NCI-H1436 (cell line): ENCODE data around the gene TCF12.
"Not testable (repeated sequence)": the region's sequence is repeated elsewhere in the genome, so short reads cannot be mapped to it uniquely, and the experiment has no call there.

Experiments used
- DNase-seq: peaks from one replicate; lab custom pipeline; 2025; lab: John Stamatoyannopoulos, UW

The TCF12 gene

DNA sequence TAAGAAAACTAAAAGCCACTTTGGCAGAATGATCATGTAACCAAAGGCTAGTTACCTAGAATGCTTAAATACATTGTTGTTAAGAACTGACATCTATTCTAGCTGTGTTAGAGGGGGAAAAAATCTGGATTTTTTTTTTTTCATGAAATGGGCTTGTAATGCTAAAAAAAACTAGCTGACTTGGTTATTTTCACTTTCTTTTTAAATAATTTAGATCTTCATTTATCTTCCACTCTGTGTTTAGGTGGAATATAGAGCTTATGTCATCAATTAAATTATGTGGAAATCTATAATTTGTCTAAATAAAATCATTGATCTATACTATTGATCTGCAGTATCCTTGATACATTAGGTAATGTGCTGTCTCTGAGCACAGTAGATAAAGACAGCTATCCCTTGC lies 217.4 kb downstream of the TCF12 start:
- no peak for DNase-seq

DNA sequence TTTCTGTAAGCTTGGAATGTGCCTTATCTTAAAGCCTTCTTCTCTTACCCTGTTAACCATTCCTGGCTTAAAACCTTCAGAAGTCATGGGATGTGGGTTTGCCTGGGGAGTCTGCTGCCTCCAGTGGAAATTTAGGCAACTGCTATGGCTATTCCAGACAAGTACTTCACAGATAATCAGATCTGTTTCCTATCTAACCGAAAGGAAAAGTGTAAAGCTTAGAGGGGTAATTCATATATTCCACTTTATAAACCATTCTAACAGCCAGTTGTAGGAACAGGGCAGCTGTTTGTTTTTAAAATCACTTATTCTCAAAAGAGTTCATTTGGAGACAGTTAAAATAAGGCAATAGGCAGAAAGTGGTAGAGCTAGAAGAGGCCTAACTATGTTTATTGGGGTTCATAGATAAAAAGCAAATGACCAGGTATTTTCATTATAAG lies 219.9 kb downstream of the TCF12 start:
- DNase-seq = peak; percentile 42

DNA sequence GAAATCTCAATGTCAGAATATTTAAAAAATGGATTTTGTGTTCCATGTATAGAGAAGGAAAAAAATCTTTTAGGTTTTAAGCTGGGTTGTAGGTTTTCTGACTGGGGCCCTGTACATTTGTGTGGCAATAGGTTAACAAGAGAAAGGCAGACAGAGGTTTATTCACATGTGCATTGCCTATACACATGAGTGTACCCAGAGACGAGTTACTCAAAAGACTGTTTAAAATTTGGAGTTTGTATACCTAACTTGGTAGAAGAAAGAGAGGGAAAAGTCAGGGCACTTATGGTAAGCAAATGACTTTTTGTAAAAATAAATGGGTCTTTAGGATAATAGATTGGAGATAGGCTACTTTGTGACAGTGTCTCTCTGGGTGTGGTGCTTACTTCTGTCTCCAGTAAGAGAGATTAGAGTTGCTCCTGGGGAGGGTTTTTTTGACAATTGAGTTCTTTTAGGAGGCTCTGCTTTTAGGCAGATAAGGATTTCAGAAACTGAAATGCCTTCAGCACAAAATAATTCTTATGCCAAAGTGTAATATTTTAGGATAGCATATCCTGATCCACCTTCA lies 225.2 kb downstream of the TCF12 start:
- DNase-seq = no peak

DNA sequence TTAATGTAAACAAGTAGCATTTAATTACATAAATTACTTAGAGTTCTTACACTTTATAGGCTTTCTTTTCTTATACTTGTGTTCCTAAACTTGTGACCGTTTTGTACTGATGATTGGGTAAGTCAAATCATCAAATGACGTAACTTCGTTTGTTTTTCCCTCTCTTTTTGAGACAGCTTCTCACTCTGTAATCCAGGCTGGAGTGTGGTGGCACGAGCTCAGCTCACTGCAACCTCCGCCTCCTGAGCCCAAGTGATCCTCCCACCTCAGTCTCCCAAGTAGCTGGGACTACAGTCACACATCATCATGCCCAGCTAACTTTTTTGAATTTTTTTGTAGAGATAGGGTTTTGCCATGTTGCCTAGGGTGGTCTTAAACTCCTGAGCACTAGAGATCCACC lies 226.0 kb downstream of the TCF12 start:
- DNase-seq = no peak

DNA sequence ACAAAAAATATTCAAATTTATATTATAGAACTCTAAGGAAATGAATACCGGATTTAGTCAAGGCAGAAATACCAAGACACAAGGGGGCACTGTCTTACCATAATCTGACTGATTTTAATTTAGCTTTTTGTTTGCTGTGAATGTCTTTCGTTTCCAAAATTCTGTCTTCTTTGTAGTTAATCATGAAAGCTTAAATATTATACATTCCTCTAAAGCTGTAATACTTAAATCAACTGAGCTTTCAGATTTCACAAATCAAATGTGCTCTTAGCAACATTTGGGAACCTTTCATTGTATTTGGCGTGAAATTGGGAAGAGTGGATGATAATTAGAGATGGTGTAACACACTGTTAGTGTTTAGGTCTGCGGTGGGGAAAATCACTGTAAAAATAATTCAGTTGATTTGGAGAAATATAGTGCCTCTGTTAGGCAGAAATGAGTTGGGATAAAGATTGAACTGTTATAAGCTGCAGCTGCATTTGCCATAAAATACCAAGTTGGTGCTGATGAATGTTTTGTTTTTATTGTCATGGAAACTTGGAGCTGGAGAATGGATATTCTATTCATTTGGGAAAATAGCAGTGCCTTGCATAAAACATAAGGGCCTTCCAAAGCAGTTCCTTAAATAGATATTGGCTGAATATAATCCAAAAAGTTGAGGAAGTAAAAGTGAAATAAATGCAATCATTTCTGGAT lies 228.2 kb downstream of the TCF12 start:
- peak; percentile 61 for DNase-seq

DNA sequence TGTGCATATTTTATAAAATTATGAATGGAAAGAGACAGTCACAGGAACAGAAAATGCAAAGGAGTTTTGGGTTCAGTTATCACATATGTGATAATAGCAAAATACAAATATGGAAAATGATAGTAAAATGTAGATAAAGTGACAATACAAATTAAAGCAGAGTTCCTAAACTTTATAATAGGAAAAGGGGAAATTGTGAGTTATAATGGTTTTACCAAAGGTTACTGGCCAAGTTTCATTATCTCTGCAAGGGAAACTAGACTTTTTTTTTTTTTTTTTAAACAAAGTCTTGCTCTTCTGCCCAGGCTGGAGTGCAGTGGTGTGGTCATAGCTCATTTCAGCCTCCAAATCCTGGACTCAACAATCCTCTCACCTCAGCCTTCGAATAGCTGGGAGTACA lies 229.2 kb downstream of the TCF12 start:
- DNase-seq = no peak

DNA sequence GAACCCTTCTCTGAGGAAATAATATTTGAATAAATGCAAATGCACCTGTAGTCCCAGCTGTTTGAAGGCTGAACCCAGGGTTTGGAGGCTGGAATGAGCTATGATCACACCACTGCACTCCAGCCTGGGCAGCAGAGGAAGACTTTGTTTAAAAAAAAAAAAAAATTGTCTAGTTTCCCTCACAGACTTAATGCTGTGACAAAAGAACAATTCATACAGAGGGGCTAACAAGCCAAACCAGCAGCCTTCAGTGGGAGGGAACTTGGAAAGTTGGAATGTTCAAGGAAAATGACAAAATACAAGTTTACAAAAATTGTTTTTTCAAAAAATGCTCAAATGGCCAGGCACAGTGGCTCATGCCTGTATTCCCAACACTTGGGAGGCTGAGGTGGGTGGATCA lies 229.8 kb downstream of the TCF12 start:
- DNase-seq = no peak

DNA sequence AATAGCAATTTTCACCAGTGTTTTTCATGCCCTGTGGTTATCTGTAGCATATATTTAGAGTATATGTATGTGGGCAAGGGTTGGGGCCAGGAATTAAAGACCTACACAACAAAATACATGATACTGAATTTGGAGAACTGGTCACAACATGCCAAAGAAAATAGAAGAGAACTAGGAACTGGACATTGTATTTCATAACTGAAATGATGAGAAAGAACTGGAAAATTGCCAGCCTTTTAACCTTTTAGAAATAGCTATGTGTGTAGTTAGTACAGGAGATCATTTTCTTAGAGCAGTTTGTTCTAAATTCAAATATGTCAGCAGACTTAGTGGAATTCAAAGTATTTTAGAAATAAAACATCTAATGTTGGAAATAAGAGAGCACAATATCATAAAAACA lies 230.8 kb downstream of the TCF12 start:
- no peak for DNase-seq

DNA sequence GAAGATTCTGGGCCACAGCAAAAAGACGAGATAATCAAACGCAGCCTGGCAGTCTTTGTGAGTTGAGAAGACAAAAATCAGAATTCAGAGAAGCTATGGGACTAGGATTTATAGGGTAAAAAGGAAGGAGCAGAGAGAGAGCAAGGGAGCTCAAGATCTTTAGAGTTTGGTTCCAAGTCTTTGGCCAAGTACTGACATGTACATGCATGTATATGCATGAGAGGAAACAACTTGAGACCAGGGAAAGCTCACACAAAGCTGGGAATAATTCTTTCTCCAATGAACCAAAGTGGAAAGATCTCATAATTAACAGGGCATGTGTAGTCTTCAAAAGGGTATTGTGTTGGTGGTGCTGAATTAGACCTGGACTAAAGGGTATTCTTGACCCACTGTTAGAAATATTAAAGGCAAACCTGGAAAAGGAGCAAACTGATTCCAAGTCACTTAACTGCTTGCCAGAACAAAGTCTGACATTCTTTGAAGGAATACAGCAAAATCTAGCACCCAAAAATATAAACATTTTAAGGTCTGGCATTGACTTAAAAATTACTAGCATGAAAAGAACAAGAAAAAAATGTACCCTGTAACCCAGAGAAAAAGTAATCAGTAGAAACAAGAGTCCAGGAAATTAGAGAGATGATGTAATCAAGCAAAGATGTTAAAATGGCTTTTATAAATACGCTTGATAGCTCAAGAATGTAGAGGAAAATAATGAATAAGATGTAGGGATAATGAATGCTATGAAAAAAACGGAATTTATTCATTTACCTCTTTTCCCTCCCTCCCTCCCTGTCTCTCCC lies 231.8 kb downstream of the TCF12 start:
- DNase-seq = no peak

DNA sequence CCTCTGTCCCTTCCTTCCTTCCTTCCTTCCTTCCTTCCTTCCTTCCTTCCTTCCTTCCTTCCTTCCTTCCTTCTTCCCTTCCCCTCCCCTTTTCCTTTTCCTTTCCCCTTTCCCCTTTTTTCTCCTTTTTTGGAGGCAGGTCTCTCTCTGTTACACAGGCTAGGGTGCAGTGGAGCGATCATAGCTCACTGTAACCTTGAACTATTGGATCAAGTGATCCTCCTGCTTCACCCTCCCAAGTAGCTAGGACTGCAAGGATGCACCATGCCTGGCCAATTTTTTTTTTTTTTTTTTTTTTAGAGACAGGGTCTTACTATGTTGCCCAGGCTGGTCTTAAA lies 232.4 kb downstream of the TCF12 start:
- not testable (repeated sequence) for DNase-seq

DNA sequence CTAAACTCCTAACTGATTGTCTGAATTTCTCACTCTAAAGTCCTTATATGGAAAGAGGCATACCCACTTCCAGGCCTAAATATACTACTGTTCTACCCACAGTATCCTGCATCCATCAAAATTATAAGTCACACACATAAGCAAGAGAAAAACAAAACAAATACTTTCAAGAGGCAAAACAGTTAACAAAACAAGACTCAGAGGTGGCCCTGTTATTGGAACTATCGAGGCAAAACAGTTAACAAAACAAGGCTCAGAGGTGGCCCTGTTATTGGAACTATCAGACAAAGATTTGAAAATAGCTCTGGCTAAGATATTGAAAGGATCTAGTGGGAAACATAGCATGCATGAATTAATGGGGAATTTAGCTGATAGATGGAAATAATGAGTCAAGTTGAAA lies 233.7 kb downstream of the TCF12 start:
- no peak for DNase-seq

DNA sequence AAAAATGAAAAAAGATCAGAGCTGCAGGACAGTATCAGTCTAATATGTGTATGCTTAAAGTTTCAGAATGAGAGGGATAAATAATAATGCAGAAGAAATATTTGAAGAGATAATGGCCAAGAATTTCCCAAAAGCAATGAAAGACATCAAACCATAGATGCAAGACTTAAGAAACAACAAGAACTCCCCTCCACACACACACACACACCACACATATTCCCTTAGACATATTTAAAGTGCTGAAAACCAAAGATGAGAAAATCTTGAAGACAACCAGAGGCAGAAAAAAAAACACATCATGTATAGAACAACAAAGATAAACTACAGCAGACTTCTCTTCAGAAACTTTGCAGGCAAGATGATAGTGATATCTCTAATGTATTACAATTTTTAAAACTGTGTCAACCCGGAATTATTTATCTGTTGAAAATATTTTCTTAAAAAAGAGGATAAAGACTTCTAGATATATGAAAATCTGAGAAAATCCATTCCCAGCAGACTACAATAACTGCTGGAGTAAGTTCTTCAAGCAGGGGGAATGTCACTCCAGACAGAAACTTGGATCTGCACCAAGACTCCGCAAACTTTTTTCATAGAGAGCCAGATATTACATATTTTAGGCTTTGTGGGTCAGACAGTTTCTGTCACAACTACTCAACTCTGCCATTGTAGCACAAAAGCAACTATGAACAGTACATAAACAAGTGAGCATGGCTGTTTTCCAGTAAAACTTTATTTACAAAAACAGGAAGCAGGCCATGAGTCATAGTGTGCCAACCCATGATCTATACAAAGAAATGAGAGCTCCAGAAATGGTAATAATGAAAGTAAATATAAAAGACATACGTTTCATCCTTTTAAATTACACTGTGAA lies 234.5 kb downstream of the TCF12 start:
- no peak for DNase-seq

DNA sequence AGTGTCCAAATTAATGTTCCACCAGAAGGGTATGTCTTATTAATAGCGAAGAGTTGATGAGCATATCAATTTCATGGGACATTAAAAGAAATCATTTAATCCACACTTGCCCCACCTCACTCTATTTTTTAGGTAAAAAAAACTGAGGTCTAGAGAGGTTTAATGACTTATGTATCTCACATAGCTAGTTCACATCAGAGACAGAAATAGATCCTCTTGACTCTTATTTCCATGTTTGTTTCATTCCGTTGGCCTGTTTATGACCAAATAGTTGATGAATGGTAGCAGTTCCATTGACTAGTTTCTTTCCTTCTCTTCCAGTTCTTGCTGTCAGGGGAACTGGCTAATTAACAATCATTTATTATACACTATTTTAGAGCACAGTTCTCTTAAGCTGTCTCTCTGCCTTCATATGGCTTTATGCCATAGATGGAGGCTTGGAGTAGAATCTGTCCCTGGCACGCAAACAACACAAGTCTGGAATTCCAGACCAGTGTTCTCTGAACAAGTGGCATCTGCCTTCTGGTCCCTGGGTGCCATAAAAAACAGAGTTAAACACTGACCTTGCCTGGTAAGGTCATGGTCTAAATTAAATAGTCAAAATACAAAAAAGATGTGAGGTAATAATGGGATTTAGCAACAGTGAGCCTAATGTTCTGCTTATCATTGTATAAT lies 237.9 kb downstream of the TCF12 start:
- DNase-seq = no peak

DNA sequence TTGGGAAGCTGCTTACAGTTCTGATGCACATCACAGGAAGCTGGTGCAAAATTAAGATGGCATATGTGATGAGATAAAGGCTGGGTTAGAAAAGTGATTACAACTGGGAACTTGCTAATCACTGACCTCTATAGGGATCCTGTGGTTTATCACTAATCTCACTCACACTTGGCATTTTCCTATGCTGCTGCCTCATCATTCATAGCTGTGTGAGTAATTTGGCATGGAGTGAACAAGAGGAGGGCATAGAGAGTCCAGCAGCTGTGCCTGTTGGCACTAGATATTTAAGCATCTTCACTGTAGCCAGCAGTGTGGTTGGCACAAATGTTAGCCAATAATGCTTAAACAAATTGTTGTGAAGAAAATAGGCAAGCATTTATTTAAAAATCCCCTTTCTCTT lies 240.1 kb downstream of the TCF12 start:
- DNase-seq = no peak

DNA sequence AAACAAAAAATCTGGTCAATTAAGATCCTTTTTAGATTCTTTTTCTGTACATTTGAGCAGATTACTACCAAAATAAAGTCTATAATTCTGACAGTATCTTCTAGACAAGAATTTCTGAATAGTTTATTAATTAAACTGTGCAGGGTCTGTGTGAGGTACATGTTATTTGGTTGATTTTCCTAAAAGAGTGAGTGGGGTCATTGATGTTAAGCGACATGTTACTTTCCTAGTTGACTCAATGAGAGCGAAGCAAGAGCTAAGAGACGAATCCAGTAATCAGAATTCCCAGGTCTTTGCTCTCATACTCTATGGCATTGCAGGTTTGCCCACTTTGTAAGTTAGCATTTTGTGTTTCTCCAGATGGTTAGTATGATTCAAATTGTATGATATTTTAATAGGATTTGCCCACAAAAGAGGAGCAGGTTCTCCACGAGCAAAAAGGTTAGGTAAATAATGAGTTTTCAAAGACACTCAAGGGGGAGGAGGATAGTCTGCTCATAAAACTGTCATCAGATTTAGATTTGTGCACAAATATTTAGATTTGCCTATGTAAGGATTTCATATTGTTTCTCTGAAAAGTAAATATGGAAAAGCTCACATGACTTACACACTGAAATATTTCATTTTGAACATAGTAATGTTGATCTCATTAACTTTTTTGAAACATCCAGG lies 240.7 kb downstream of the TCF12 start:
- DNase-seq = no peak

DNA sequence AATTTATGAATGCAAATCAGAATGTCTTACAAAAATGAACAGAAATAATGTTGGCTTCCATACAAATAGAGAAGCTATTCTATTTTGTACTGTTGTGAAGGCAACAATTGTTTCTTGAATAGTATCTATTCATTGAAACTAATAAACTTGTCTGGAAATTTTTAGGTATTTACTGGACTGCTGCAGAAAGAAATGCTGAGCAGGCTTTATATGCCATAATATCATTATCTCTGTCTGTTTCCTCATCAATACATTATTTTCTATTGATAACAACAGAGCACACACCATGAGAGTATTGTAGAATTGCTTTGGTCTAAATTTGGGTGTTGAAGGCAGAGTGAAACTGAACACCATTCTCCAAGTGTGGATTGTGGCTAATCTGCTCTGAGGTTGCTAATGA lies 241.3 kb downstream of the TCF12 start:
- no peak for DNase-seq

DNA sequence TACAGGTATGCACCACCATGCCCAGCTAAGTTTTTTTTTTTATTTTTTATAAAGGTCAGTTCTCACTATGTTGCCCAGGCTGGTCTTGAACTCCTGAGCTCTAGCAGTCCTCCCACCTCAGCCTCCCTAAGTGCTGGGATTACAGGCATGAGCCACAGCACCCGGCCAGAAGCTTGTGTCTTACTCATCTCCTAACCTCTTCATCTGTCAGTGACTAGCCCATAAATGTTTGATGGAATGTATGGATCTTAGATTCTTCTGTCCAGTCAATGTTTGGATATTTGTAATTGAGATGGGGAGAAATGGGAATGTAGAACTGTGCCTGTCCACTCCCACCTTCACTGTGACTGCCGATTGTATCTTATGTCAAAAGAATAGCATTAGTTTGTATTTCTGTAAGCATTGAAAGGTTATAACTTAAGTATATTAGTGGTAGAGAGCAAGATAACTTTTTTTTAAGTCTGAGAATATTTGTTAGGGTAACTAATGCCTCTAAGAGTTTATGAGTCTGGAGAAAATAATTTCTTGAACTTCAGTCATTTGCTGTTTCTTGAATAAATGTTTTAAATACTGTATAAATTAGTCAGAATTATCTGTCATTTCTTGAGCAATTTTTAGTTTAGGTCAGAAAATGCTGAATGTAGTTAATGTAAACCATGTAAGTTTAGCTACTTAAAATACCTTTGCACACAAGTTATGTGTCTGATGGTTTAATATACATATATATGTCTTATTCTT lies 242.5 kb downstream of the TCF12 start:
- no peak for DNase-seq

DNA sequence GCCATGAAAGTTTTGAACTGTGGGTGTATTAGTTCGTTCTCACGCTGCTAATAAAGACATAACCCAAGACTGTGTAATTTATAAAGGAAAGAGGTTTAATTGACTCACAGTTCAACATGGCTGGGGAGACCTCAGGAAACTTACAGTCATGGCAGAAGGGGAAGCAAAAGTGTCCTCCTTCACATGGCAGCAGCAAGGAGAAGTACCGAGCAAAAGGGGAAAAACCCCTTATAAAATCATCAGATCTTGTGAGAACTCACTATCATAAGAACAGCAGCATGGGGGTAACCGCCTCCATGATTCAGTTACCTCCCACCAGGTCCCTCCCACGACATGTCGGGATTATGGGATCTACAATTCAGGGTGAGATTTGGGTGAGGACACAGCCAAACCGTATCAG lies 245.8 kb downstream of the TCF12 start:
- DNase-seq = not testable (repeated sequence)

DNA sequence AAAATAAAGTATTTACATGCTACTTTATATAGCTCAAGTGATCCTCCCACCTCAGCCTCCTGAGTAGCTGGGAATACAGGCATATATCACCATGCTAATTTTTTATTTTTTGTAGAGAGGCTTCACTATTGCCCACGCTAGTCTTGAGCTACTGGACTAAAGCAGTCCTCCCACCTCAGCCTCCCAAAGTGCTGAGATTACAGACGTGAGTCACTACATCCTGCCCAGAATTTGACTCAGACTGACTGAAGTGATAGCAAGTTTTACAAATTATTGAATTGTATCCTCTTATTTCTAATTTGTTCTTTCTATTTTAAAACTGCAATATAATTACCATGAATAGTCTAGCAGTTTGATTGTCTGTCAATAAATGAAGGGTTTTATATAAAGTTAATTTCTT lies 247.5 kb downstream of the TCF12 start:
- DNase-seq = no peak

DNA sequence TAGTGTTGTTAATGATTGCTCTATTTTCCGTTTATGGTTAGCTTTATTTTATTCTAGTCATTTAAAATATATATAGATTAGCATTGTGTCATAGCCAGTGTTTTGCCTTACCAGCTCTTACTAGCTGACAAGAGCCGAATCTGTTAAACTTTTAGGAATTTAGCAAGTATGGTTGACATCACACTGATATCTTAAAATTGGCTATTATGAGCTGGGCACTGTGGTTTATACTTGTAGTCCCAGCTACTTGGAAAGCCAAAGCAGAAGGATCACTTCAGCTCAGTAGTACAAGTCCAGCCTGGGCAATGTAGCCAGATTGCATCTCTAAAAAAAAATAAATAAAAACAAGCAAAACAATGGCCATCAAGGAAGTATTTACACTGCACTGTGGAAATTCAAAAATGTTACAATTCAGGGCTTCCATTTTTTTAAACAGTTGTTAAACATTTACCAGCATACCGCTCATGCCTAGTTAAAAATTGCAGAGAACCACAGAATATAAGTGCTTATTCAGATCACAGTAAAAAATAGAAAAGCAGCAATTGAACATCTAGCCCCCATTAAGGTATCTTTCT lies 249.5 kb downstream of the TCF12 start:
- no peak for DNase-seq
